ENCODE measurements around the gene SAMD9L.
"Not testable (repeated sequence)": the region's sequence is repeated elsewhere in the genome, so short reads cannot be mapped to it uniquely, and the experiment has no call there.

Gene SAMD9L

DNA sequence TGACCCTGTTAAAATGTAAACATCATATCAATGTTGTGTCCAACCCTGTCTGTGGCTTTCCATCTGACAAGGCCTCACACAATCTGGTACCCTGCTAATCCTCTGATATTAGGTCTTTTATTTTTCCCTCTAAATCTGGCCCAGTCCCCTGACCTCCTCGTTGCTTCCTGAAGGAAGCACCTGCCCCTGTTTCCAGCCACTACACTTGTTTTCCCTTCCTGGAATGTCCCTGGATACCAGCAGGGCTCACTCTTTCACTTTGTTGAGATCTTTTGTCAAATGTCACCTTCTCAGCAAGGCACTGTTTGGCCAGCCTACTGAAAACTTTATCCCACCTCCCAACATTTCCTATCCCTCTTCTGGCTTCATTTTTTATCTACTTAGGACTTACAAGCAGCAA, 2.1 kb downstream of the SAMD9L start:
- H3K4me3 ChIP-seq (ENCODE audit: low read depth, low read length), result no peak overlapping the region
- no peak for TF ChIP-seq CTCF (IDR thresholded peaks at IDR 0.05; ENCODE audit: low read depth, low read length)

DNA sequence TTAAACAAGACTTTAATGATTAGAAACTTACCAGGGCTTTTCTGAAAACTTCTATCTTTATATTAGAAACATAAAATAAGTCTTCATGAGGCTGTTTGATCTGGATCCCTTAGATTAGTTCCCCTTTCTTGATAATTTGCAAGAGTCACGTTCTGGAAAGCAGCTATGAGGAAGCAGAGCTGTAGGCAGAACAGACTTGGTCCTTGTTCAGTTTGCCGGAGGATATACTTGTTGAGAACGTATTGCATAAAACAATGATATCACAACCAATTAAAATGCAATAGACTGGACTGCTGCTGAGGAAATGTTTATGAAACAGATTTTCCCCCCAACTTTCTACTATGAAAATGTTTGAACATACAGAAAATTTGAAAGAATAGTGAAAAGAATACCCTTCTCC, 2.8 kb downstream of the SAMD9L start:
- H3K4me3 ChIP-seq (ENCODE audit: low read depth, low read length), result no peak overlapping the region
- TF ChIP-seq CTCF (IDR thresholded peaks at IDR 0.05; ENCODE audit: low read depth, low read length), result no peak

DNA sequence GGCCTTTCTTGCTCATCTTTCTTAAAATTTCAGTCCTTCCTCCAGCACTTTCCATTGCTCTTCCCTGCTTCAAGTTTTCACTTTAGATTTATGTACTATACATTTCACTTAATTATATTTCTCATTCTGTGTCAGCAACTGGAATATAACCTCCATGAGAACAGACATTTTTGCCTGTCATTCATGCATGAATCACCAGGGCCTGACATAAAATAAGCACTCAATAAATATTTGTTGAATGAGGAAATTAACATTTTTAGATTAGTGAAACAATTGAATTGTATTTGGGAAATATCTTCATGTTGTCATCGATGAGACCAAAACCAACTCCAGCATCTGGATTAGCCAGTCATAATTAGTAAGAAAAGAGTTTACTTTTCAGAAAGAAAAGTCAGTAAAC, 6.1 kb downstream of the SAMD9L start:
- TF ChIP-seq CTCF (IDR thresholded peaks at IDR 0.05; ENCODE audit: low read depth, low read length), result no peak
- H3K4me3 ChIP-seq (ENCODE audit: low read depth, low read length), result no peak overlapping the region

DNA sequence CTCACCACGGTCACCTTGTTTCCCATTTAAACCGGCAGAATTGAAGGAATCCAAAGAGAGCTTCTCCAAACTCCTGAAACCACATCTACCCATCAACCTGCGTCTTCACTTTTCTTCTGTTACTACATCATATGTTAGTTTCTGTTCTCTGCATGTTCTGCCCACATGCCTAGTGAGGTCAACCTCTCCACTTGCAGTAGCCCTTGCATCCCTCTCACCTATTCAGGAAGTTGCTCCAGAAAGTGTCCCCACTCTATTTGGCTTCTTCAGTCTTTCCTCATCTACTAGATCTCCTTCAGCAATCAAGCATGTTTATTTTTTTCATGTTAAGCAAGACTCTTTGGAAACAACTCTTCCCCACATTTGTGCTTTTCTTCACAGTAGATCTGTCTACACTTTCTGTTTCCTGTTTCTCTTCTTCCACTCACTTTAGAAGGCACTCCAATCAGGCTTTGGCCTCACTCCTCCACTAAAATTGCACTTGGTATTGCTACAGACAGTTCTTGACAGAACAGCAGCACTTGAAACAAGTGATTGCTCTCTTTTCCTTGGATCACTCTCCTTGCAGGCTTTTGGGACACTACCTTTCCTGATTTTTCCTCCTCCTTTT, 7.5 kb downstream of the SAMD9L start:
- no peak for TF ChIP-seq CTCF (IDR thresholded peaks at IDR 0.05; ENCODE audit: low read depth, low read length)
- H3K4me3 ChIP-seq (ENCODE audit: low read depth, low read length), result no peak overlapping the region

DNA sequence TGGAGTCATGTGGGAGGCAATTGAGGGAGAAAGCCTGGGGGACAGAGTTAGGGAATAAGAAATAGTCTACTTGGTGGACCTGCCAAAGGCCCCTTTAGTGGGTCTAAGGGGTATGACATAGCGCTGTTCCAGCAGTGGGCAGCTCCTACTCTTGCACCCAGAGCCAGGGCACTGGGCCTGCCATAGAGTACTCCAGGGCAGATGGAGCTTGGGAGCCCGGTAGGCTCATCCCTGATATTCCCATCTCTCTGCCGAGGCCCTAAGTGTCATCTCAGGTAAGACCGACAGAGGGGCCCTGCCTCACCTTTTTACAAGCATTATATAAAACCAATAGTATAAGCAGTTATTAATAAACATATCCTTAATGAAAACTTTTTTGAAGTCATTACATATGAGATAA, 9.6 kb downstream of the SAMD9L start:
- no peak overlapping the region for H3K4me3 ChIP-seq (ENCODE audit: low read depth, low read length)
- no peak for TF ChIP-seq CTCF (IDR thresholded peaks at IDR 0.05; ENCODE audit: low read depth, low read length)

DNA sequence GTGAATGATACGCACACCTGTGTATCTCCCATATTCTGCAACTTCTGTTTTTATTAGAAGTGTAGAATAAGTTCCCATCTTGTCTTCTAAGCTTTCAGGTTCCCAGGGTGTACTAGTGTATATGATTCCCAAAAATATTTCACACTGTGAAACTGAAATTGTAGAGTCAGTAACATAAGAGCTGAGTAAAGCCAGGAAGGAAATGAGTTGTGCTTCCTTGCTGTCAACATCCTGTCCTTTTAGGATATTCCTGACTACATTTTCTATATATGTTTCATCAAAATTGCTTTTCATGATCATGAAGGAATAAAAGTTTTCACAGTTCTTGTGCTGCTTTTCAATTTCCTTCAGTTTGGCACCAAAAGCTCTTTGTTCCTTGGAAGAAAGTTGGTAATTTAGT, 15.2 kb downstream of the SAMD9L start:
- no peak overlapping the region for H3K4me3 ChIP-seq (ENCODE audit: low read depth, low read length)
- TF ChIP-seq CTCF (IDR thresholded peaks at IDR 0.05; ENCODE audit: low read depth, low read length), result no peak

- H3K4me3 ChIP-seq (ENCODE audit: low read depth, low read length), result no peak overlapping the region
- no peak for TF ChIP-seq CTCF (IDR thresholded peaks at IDR 0.05; ENCODE audit: low read depth, low read length)
Measured at GRCh38 chr7:93132216-93132615, 16.0 kb downstream of the SAMD9L start.

DNA sequence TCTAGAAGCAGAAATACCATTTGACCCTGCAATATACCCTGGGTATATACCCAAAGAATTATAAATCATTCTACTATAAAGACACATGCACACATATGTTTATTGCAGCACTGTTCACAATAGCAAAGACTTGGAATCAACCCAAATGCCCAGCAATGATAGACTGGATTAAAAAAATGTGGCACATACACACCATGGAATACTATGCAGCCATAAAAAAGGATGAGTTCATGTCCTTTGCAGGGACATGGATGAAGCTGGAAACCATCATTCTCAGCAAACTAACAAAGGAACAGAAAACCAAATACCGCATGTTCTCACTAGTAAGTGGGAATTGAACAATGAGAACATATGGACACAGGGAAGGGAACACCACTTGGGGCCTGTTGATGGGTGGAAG, 21.2 kb downstream of the SAMD9L start:
- not testable (repeated sequence) for H3K4me3 ChIP-seq (ENCODE audit: low read depth, low read length)

GRCh38 chr7:93123532-93123931, 24.7 kb downstream of the SAMD9L start:
- H3K4me3 ChIP-seq (ENCODE audit: low read depth, low read length), result not testable (repeated sequence)
